Measurements from ENCODE around the gene AK2.
A peak's percentile ranks its signal among the peaks of the same experiment; 100 is the strongest.

Gene AK2

GRCh38 chr1:32992489-32993323 is 44.0 kb downstream of the AK2 start:
- Histone ChIP-seq H3K79me2 (ENCODE audit: control insufficient read depth, insufficient read depth, low read length, poor library complexity) (no peaks in the 10 kb centered on the region), H3K79me1 (ENCODE audit: low read length) (peaks cover 9% of the 10 kb centered on the region), H3K4me3 (ENCODE audit: low read depth, low read length) (no peak overlapping the region), H3K14ac (ENCODE audit: low read length) (no peak overlapping the region), H2BK120ac (ENCODE audit: insufficient read depth, low read length, poor library complexity) (no peak overlapping the region), H4K12ac (ENCODE audit: low read depth, low read length) (no peak overlapping the region), H3K9ac (ENCODE audit: low read length) (no peak overlapping the region), H3K36me3 (ENCODE audit: control insufficient read depth in 1 of 2, insufficient read depth in 2 of 2, low read length in 2 of 2) (no peaks in the 10 kb centered on the region), H2AFZ (ENCODE audit: insufficient read depth, low read length, poor library complexity) (no peak overlapping the region), H4K8ac (ENCODE audit: low read depth, low read length) (no peak overlapping the region), H2BK5ac (ENCODE audit: low read depth, low read length, poor library complexity) (no peak overlapping the region), H2AK5ac (ENCODE audit: low read length) (no peak overlapping the region), H3K4me1 (ENCODE audit: control insufficient read depth in 1 of 2, insufficient read depth in 2 of 2, low read length in 2 of 2) (peaks cover 22 to 24% of the 10 kb centered on the region in 2 experiments), H3K4ac (ENCODE audit: low read depth, low read length) (no peak overlapping the region), H3K9me3 (ENCODE audit: insufficient read depth, low read depth, low read length) (no peaks in the 10 kb centered on the region), H3K23ac (ENCODE audit: low read length) (no peak overlapping the region), H3K4me2 (ENCODE audit: low read length) (no peak overlapping the region), H3K27ac (ENCODE audit: low read depth, low read length) (peak overlapping the region; percentile 7), H3K18ac (ENCODE audit: low read length) (no peak overlapping the region), H2BK12ac (ENCODE audit: low read length) (peak overlapping the region; percentile 35), H3K27me3 (ENCODE audit: insufficient read depth, low read length) (no peaks in the 10 kb centered on the region), H4K91ac (ENCODE audit: low read depth, low read length) (peak overlapping the region; percentile 32)
- no CpG with 5 or more reads among the region's 7 CpGs for WGBS (ENCODE audit: extremely low coverage, insufficient coverage, insufficient read length)
- peak; percentile 88 to 93 for DNase-seq

DNA sequence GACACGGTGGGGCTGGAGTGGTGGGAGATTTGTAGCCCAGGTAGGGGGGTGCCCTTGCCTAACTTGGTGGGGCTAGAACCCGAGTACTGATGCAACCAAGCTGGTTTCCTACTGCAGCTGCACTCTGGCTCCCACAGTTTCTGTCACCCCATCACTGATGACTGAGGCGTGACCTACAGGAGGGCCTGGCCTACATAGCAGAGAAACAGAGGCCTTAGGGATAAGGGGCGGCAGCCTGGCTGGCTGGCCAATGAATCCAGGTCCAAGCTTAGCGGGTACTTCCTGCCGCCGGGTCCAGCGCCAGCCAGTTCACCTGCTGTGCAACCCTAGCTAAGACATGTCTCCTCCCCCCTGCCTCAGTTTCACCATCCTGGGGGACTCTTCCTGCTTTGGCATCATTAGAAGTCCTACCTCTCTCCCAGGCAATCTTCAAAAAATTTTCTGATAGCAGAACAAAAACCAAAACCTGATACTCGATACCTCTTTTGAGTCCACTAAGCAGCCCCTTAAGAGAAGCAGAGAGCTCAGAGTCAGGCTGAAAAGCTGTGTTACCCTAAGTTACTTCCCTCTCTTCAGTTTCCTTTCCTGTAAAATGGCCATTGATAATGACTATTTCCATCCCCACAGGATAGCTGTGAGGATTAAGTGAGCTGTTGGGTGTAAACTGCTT is 44.7 kb downstream of the AK2 start:
- H4K91ac ChIP-seq (ENCODE audit: low read depth, low read length) = no peak overlapping the region
- peaks cover 9% of the 10 kb centered on the region for H3K79me1 ChIP-seq (ENCODE audit: low read length)

GRCh38 chr1:32991386-32991785 is 45.3 kb downstream of the AK2 start:
- H2BK5ac ChIP-seq (ENCODE audit: low read depth, low read length, poor library complexity) = no peak overlapping the region
- no peak overlapping the region for H2AK5ac ChIP-seq (ENCODE audit: low read length)
- no peaks in the 10 kb centered on the region for H3K27me3 ChIP-seq (ENCODE audit: insufficient read depth, low read length)
- H3K14ac ChIP-seq (ENCODE audit: low read length) = no peak overlapping the region
- no CpG with 5 or more reads among the region's 5 CpGs for WGBS (ENCODE audit: extremely low coverage, insufficient coverage, insufficient read length)
- H3K9me3 ChIP-seq (ENCODE audit: insufficient read depth, low read depth, low read length) = no peaks in the 10 kb centered on the region
- H3K4me1 ChIP-seq (ENCODE audit: control insufficient read depth in 1 of 2, insufficient read depth in 2 of 2, low read length in 2 of 2) = peaks cover 19 to 21% of the 10 kb centered on the region in 2 experiments
- no peak overlapping the region for H3K4me3 ChIP-seq (ENCODE audit: low read depth, low read length)
- H2AFZ ChIP-seq (ENCODE audit: insufficient read depth, low read length, poor library complexity) = no peak overlapping the region
- H2BK12ac ChIP-seq (ENCODE audit: low read length) = no peak overlapping the region
- H3K4me2 ChIP-seq (ENCODE audit: low read length) = no peak overlapping the region
- H2BK120ac ChIP-seq (ENCODE audit: insufficient read depth, low read length, poor library complexity) = no peak overlapping the region
- H3K27ac ChIP-seq (ENCODE audit: low read depth, low read length) = no peak overlapping the region
- no peak overlapping the region for H3K23ac ChIP-seq (ENCODE audit: low read length)
- H4K91ac ChIP-seq (ENCODE audit: low read depth, low read length) = no peak overlapping the region
- H3K4ac ChIP-seq (ENCODE audit: low read depth, low read length) = no peak overlapping the region
- peak; percentile 65 to 89 for DNase-seq
- H3K79me1 ChIP-seq (ENCODE audit: low read length) = peaks cover 9% of the 10 kb centered on the region
- H4K12ac ChIP-seq (ENCODE audit: low read depth, low read length) = no peak overlapping the region
- H3K79me2 ChIP-seq (ENCODE audit: control insufficient read depth, insufficient read depth, low read length, poor library complexity) = no peaks in the 10 kb centered on the region
- H3K18ac ChIP-seq (ENCODE audit: low read length) = no peak overlapping the region
- no peak overlapping the region for H4K8ac ChIP-seq (ENCODE audit: low read depth, low read length)
- H3K9ac ChIP-seq (ENCODE audit: low read length) = no peak overlapping the region
- H3K36me3 ChIP-seq (ENCODE audit: control insufficient read depth in 1 of 2, insufficient read depth in 2 of 2, low read length in 2 of 2) = no peaks in the 10 kb centered on the region

More for the DNA sequence above, 44.7 kb downstream of the AK2 start:
- Histone ChIP-seq H4K12ac (ENCODE audit: low read depth, low read length) (no peak overlapping the region), H2AK5ac (ENCODE audit: low read length) (peak overlapping the region; percentile 50), H2BK5ac (ENCODE audit: low read depth, low read length, poor library complexity) (no peak overlapping the region), H3K23ac (ENCODE audit: low read length) (no peak overlapping the region), H3K4ac (ENCODE audit: low read depth, low read length) (no peak overlapping the region), H3K27me3 (ENCODE audit: insufficient read depth, low read length) (no peaks in the 10 kb centered on the region), H3K4me3 (ENCODE audit: low read depth, low read length) (no peak overlapping the region), H3K36me3 (ENCODE audit: control insufficient read depth in 1 of 2, insufficient read depth in 2 of 2, low read length in 2 of 2) (no peaks in the 10 kb centered on the region), H4K8ac (ENCODE audit: low read depth, low read length) (no peak overlapping the region), H3K18ac (ENCODE audit: low read length) (no peak overlapping the region), H3K4me1 (ENCODE audit: control insufficient read depth in 1 of 2, insufficient read depth in 2 of 2, low read length in 2 of 2) (peaks cover 20 to 21% of the 10 kb centered on the region in 2 experiments), H3K9me3 (ENCODE audit: insufficient read depth, low read depth, low read length) (no peaks in the 10 kb centered on the region), H3K9ac (ENCODE audit: low read length) (no peak overlapping the region), H2BK12ac (ENCODE audit: low read length) (no peak overlapping the region), H3K4me2 (ENCODE audit: low read length) (no peak overlapping the region), H3K14ac (ENCODE audit: low read length) (no peak overlapping the region), H3K27ac (ENCODE audit: low read depth, low read length) (no peak overlapping the region), H2BK120ac (ENCODE audit: insufficient read depth, low read length, poor library complexity) (no peak overlapping the region), H3K79me2 (ENCODE audit: control insufficient read depth, insufficient read depth, low read length, poor library complexity) (no peaks in the 10 kb centered on the region), H2AFZ (ENCODE audit: insufficient read depth, low read length, poor library complexity) (no peak overlapping the region)
- WGBS (ENCODE audit: extremely low coverage, insufficient coverage, insufficient read length) = no CpG with 5 or more reads among the region's 9 CpGs
- DNase-seq = no peak

GRCh38 chr1:32990887-32991286 is 45.8 kb downstream of the AK2 start:
- Histone ChIP-seq H3K4ac (ENCODE audit: low read depth, low read length) (no peak overlapping the region), H4K8ac (ENCODE audit: low read depth, low read length) (no peak overlapping the region), H3K23ac (ENCODE audit: low read length) (no peak overlapping the region), H3K4me1 (ENCODE audit: control insufficient read depth in 1 of 2, insufficient read depth in 2 of 2, low read length in 2 of 2) (peaks cover 20 to 21% of the 10 kb centered on the region in 2 experiments), H3K9ac (ENCODE audit: low read length) (no peak overlapping the region), H3K18ac (ENCODE audit: low read length) (peak overlapping the region; percentile 64), H3K79me1 (ENCODE audit: low read length) (peaks cover 9% of the 10 kb centered on the region), H3K4me2 (ENCODE audit: low read length) (no peak overlapping the region), H3K36me3 (ENCODE audit: control insufficient read depth in 1 of 2, insufficient read depth in 2 of 2, low read length in 2 of 2) (no peaks in the 10 kb centered on the region), H2AFZ (ENCODE audit: insufficient read depth, low read length, poor library complexity) (no peak overlapping the region), H2AK5ac (ENCODE audit: low read length) (no peak overlapping the region), H3K27ac (ENCODE audit: low read depth, low read length) (no peak overlapping the region), H3K4me3 (ENCODE audit: low read depth, low read length) (no peak overlapping the region), H2BK5ac (ENCODE audit: low read depth, low read length, poor library complexity) (no peak overlapping the region), H3K14ac (ENCODE audit: low read length) (no peak overlapping the region), H3K79me2 (ENCODE audit: control insufficient read depth, insufficient read depth, low read length, poor library complexity) (no peaks in the 10 kb centered on the region), H2BK12ac (ENCODE audit: low read length) (peak overlapping the region; percentile 69), H2BK120ac (ENCODE audit: insufficient read depth, low read length, poor library complexity) (no peak overlapping the region), H4K12ac (ENCODE audit: low read depth, low read length) (no peak overlapping the region), H4K91ac (ENCODE audit: low read depth, low read length) (peak overlapping the region; percentile 39), H3K9me3 (ENCODE audit: insufficient read depth, low read depth, low read length) (no peaks in the 10 kb centered on the region), H3K27me3 (ENCODE audit: insufficient read depth, low read length) (no peaks in the 10 kb centered on the region)
- WGBS (ENCODE audit: extremely low coverage, insufficient coverage, insufficient read length) = no CpG with 5 or more reads among the region's 5 CpGs
- peak; percentile 70 to 74 for DNase-seq

All from trophoblast cell (in vitro differentiated cells and primary cell).